ENCODE measurements around the gene ZNF799.
A peak's percentile ranks its signal among the peaks of the same experiment; 100 is the strongest.
"Not testable (repeated sequence)": the region's sequence is repeated elsewhere in the genome, so short reads cannot be mapped to it uniquely, and the experiment has no call there.

ZNF799 gene

DNA sequence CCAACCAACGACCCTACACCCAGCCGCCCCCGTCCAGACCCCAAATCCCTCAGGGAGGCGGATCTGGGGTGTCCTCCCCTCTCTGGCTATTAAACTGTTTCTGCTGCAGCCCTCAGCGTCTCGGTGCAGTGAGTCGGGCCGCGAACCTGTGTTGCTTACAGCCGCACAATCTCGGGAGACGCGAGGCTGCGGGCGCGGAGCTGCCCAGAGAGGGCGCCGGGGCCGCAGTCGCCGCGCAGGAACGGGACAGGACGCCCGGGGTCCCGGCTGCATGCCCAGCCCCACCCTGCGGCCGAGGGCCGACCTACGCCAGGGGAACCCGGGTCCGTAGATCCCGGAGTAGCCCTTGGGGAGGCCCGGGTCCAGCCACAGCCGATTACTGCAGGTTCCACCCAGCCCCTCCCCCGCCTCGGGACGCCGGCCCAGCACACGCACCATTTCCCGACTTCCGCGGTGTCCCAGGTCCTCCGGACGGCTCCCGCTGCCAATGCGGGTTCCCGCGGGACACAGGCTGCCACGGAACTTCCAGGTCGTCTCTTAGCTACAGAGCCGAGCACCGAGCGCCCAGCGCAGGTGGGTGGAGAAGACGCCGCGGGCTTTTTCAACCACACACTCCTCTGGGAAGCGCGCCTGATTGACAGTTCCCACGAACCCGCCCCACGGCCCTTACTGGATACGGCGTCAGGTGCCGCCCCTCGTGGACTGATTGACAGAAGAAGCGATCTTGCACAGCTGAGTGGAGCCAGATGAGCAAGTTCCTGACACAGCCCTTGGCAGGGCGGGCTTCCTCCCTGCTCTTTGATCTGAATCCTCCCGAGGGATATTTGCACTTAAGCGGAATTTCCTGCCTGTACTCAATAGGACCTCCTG lies at the start of gene ZNF799:
Gene ZNF799, minus strand, starts transcription at position 639 of the 870 bp plus-strand sequence. Its CDS starts 201 bp downstream, at position 438.
- FAIRE-seq, result peak; percentile 84

DNA sequence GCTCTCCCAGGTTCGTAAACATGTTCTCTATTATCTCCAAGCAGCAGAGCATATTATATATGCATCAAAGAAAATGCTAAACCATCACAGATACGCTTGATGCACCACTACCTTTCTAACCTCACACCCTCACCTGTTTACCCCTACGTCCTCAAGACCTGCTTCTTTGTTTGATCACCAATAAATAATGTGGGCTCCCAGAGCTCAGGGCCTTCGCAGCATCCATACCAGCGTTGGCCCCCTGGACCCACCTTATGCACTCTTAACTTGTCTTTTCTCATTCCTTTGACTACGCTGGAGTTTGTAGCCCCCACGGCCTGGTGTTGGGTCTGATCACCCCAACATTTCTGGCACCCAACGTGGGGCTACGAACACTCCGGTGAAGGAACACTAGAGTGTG lies 49.8 kb upstream of the ZNF799 start:
- FAIRE-seq, result no peak

DNA sequence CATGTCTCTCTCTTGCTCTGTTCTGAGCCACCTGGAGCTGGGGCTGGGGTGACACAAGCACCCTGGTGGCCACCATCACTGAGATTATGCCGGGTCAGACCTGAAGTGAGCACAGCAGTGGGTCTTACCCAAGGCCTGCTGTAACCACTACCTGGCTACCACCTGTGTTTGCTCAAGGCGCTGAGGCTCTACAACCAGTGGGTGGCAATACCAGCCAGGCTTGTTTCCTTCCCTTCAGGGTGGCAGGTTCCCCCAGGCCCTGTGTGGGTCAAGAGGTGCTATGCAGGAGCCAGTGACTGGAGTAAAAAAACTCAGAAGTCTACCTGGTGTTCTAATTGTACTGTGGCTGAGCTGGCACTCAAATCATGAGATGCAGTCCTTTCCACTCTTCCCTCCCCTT lies 47.7 kb upstream of the ZNF799 start:
- FAIRE-seq, result no peak

DNA sequence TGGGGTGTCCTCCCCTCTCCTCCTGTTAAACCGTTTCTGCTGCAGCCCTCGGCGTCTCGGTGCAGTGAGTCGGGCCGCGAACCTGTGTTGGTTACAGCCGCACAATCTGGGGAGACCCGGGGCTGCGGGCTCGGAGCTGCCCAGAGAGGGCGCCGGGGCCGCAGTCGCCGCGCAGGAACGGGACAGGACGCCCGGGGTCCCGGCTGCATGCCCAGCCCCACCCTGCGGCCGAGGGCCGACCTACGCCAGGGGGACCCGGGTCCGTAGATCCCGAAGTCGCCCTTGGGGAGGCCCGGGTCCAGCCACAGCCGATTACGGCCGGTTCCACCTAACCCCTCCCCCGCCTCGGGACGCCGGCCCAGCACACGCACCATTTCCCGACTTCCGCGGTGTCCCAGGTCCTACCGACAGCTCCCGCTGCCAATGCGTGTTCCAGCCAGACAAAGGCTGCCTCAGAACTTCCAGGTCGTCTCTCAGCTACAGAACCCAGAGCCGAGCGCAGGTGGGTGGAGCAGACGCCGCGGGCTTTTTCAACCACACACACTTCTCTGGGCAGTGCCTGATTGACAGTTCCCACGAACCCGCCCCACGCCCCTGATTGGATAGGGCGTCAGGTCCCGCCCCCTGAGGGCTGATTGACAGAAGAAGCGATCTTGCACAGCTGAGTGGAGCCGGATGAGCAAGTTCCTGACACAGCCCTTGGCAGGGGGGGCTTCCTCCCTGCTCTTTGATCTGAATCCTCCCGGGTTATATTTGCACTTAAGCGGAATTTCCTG lies 39.7 kb upstream of the ZNF799 start, which contains the start of gene ZNF443:
Gene ZNF443, minus strand, starts transcription at position 481 of the 776 bp plus-strand sequence. Its CDS starts 107 bp downstream, at position 374.
- peak; percentile 91 for FAIRE-seq

DNA sequence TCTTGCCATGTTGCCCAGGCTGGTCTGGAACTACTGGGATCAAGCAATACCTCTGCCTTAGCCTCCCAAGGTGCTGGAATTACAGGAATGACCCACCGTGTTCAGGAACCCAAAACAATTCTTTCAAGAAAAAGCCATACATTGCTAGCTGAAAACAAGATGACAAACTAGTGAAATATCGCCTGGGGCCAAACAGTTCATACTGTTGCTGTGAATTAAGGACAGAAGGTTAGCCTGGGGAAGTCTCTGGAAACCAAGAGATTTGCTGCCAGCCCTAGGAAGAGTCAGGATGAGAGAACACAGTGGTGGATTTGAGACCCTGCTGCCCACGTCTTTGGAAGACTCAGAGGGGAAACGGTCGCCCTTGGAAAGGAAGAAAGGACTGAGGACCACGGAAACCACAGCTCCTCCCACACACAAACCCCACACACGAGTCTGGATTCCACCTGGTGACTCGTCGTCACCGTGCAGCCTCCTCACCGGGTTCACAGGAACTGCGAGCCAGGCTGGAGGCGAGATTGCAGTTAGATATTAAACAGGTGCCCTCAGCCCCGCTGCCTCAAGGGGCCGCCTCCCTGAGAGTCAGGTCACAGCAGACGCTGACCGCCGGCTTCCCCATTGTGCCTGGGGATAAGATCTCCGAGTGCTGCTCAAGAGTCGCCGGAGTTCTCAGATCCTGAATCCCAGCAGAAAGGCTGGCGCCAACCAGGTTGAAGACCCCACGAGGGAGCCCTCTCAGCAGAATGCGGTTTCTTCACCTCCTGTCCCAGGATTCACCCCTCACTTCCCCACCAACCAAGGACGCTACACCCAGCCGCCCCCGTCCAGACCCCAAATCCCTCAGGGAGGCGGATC lies 38.8 kb upstream of the ZNF799 start:
- not testable (repeated sequence) for FAIRE-seq

DNA sequence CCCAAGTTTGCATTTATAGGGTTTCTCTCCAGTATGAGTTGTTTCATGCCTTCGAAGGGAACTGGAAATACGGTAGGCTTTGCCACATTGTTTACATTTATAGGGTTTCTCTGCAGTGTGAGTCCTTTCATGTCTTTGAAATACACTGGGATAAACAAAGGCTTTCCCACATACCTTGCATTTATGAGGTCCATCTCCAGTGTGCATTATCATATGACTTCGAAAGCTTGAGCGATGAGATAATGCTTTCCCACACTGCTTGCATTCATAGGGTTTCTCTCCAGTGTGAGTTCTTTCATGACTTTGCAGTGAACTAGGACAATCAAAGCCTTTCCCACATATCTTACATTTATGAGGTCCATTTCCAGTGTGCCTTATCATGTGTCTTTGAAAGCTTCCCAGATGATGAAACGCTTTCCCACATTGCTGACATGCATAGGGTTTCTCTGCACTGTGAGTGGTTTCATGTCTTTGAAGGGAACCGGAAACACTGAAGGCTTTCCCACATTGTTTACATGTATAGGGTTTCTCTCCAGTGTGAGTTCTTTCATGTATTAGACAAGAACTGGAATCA lies 29.7 kb upstream of the ZNF799 start:
- FAIRE-seq, result not testable (repeated sequence)

DNA sequence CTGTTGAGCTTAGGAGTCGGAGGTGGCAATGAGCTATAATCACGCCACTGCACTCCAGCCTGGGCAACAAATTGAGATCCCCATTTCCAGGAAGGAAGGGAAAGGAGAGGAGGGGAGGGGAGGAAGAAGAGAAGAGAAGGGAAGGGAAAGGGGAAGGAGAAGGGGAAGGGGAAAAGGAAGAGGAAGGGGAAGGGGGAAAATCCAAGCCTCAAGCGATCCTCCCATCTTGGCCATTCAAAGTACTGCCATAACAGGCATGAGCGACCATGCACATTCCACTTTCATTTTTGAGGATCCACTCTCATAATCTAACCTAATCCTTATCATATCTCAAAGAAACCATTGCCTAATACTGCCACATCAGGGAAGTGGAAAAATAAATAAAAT lies 24.8 kb upstream of the ZNF799 start:
- no peak for FAIRE-seq

DNA sequence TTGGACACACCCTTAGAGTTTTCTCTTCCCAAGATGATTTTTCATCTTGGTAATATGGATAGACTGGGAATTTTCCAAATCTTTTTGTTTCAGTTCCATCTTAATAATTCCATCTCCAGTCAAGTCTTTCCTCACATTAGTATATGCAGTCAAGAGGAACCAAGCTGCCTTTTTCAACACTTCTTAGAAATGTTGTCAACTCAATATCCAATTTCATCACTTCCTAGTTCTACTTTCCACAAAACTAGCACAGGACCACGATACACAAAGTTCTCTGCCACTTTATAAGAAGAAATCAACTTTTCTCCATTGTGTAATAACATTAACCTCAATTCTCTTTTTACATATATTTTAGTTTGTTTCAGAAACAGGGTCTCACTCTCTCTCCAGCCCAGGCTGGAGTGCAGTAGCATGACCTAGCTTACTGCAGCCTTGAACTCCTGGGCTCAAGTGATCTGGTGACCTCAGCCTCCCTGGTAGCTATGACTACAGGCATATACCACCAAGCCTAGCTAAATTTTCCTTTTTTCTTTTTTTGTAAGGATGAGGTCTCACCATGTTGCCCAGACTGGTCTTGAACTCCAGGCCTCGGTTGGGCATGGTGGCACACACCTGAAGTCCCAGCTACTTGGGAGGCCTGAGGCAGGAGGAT lies 24.3 kb upstream of the ZNF799 start:
- FAIRE-seq, result no peak

DNA sequence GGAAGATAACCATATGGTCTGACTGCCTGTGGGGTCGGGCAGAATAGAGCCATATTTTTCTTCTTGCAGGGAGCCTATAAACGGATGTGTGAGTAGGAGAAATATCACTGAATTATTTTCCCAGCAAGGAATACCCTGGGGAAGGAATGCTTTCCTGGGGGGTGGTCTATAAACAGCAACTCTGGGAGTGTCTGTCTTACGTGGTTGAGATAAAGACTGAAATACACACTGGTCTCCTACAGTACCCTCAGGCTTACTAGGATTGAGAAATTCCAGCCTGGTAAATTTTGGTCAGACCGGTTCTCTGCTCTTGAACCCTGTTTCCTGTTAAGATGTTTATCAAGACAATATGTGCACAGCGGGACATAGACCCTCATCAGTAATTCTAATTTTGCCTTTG lies 16.2 kb upstream of the ZNF799 start:
- FAIRE-seq, result not testable (repeated sequence)

DNA sequence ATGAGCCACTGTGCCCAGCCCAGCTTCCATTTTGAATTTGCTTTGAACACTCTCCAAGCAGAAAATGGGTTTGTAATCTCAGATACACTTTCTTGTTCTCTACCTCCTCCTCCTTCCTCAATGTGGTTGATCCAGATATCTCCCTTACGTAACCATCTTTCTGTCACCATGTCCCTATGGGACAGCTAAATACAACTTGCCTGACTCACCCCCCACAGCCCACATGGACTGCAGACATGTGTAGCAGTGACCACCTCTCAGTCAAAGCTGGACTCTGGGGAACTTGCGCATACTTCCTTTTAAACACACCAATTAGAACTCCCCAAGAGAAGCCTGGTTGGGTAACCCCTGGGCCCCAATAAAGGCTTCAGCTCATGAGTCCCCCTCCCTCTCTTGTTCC lies 10.8 kb upstream of the ZNF799 start:
- FAIRE-seq, result no peak

DNA sequence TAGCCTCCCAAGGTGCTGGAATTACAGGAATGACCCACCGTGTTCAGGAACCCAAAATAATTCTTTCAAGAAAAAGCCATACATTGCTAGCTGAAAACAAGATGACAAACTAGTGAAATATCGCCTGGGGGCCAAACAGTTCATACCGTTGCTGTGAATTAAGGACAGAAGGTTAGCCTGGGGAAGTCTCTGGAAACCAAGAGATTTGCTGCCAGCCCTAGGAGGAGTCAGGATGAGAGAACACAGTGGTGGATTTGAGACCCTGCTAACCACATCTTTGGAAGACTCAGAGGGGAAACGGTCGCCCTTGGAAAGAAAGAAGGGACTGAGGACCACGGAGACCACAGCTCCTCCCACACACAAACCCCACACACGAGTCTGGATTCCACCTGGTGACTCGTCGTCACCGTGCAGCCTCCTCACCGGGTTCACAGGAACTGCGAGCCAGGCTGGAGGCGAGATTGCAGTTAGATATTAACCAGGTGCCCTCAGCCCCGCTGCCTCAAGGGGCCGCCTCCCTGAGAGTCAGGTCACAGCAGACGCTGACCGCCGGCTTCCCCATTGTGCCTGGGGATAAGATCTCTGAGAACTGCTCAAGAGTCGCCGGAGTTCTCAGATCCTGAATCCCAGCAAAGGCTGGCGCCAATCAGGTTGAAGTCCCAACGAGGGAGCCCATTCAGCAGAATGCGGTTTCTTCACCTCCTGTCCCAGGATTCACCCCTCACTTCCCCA lies 1.0 kb downstream of the ZNF799 start:
- not testable (repeated sequence) for FAIRE-seq

DNA sequence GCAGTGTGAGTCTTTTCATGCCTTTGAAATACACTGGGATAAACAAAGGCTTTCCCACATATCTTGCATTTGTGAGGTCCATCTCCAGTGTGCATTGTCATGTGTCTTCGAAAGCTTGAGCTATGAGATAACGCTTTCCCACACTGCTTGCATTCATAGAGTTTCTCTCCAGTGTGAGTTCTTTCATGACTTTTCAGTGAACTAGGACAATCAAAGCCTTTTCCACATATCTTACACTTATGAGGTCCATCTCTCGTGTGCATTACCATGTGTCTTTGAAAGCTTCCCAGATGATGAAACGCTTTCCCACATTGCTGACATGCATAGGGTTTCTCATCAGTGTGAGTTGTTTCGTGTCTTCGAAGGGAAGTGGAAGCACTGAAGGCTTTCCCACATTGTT lies 9.9 kb downstream of the ZNF799 start:
- not testable (repeated sequence) for FAIRE-seq

DNA sequence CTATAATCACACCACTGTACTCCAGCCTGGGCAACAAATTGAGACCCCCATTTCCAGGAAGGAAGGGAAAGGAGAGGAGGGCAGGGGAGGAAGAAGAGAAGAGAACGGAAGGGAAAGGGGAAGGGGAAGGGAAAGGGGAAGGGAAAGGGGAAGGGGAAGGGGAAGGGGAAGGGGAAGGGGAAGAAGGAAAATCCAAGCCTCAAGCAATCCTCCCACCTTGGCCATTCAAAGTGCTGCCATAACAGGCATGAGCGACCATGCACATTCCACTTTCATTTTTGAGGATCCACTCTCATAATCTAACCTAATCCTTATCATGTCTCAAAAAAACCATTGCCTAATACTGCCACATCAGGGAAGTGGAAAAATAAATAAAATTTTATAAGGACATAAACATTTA lies 14.7 kb downstream of the ZNF799 start:
- not testable (repeated sequence) for FAIRE-seq

DNA sequence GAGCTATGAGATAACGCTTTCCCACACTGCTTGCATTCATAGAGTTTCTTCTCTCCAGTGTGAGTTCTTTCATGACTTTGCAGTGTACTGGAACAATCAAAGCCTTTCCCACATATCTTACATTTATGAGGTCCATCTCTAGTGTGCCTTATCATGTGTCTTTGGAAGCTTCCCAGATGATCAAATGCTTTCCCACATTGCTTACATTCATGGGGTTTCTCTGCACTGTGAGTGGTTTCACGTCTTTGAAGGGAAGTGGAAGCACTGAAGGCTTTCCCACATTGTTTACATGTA lies 20.7 kb downstream of the ZNF799 start:
- no peak for FAIRE-seq

DNA sequence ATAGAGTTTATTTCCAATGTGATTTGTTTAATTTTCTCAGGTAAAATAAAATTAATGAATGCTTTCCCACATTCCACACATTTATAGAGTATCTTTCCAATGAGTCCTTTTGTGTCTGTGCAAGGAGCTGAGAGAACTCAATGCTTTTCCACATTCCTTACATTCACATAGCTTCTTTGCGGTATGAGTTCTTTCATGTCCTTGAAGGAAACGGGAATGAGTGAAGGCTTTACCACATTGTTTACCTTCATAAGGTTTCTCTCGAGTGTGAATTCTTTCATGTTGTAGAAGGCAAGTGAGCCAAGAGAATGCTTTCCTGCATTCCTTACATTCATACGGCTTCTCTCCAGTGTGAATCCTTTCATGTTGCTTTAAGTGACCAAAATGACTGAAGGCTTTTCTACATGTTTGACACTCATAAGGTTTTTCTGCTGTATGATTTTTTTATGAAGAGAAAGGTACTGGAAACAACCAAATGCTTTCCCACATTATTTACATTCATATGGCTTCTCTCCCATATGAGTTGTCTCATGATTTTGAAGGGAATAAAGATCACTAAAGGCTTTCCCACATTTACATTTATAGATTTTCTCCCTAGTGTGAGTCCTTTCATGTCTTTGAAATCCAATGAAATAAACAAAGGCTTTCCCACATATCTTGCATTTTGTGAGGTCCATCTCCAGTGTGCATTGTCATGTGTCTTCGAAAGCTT lies 21.2 kb downstream of the ZNF799 start:
- no peak for FAIRE-seq

DNA sequence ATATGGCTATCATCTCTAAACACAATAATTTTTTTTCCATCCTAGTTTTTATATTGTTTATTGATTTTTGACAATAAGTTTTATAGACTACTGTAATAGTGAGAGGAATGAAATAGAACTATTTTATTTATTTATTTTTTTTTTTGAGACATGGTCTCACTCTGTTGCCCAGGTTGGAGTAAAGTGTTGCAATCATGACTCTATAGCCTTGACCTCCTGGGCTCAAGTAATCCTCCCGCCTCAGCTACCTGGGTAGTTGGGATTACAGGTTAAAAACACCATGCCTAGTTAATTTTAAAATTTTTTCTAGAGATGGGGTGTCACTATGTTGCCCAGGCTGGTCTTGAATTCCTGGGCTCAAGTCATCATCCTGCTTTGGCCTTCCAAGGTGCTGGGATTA lies 27.0 kb downstream of the ZNF799 start:
- no peak for FAIRE-seq

DNA sequence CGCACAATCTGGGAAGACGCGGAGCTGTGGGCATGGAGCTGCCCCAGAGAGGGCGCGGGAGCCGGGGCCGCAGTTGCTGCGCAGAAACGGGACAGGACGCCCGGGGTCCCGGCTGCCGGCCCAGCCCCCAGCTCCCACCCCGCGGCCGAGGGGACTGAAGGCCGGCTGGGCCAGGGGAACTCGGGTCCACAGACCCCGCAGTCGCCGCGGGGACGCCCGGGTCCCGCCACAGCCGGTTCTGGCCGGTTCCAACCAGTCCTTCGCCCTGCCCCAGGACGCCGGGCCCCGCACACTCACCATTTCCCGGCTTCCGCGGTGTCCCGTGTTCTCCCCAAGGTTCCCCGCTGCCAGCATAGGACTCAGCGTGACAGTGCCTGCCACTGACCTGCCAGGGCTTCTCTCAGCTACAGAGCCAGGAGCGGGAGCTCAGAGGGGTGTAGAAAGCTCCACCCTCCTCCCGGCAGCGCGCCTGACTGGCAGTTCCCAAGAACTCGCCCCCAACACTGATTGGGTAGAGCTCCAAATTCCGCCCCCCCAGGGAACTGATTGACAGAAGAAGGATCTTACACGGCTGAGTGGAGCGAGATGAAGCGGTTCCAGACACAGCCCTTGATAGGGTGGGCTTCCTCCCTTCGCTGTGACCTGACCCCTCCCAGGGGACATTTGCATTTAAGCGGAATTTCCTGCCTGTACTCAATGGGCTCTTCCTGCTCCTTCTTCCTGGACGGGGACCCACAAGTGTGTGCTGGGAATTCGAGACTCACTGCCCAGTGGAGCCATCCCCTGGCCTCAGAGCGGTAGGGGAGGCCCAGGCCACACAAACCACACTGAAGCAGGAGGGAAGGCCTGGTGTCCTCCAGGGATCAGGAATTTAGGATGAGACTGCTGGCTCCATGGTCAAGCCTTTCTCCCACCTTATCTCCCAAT lies 35.6 kb downstream of the ZNF799 start, which contains the start of gene ZNF442:
Gene ZNF442, minus strand, starts transcription at position 448 of the 927 bp plus-strand sequence. CDS start 2,052 bp downstream, outside the sequence.
- peak; percentile 94 for FAIRE-seq

DNA sequence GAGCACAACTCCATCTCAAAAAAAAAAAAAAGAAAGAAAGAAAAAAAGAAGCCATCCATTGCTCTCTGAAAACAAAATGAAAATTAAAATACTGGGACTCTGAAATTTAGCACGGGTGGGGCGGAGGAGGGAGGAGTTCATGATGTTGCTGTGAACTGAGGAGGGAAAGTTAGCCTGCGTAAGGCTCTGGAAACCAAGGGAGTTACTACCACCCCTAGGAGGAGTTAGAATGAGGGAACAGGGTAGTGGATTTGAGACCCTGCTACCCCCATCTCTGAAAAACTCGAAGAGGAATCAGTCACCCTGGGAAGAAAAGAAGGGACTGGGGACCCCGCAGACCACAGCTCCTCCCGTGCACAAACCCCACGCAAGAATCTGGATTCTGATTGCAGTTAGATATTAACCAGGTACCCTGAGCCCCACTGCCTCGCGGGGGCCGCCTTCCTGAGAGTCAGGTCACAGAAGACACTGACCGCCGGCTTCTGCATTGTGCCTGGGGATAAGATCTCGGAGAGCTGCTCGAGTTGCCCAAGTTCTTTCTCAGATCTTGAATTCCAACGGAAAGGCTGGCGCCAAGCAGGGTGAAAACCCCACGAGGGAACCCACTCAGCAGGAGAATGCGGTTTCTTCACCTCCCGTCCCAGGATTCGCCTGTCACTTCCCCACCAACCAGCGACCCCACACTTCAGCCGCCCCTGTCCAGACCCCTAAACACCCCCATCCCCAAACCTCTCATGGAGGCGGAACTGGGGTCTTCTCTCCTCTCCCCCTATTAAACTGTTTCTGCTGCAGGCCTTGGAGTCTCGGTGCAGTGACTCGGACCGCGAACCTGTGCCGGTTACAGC lies 36.5 kb downstream of the ZNF799 start:
- FAIRE-seq, result no peak
